Measurements from ENCODE around the gene FFAR4. TPM values are rescaled to one million over a fixed set of nuclear protein-coding genes. Genes with fewer than 3 reads are reported as not detected.

The FFAR4 gene
- total RNA-seq, 6 donors from 2014 or later = 2.4 to 18.1 (median 7.6) TPM

GRCh38 chr10:93580828-93581227 is 14.4 kb downstream of the FFAR4 start:
- H3K4me3 ChIP-seq = no peak overlapping the region
- WGBS, 2 donors = 48 to 55% methylated on average over 6 of the region's 6 CpGs
- no peak overlapping the region for H3K27ac ChIP-seq
- no peak for ATAC-seq (ENCODE audit: low FRiP score in 2 of 2)
- H3K27me3 ChIP-seq = no peaks in the 10 kb centered on the region
- H3K9me3 ChIP-seq = no peaks in the 10 kb centered on the region
- H3K36me3 ChIP-seq = no peaks in the 10 kb centered on the region
- no peaks in the 10 kb centered on the region for H3K4me1 ChIP-seq
- no peak for TF ChIP-seq CTCF (IDR thresholded peaks at IDR 0.05)
- TF ChIP-seq EP300 (IDR thresholded peaks at IDR 0.05) = no peak
- TF ChIP-seq POLR2A (IDR thresholded peaks at IDR 0.05) = no peak
- TF ChIP-seq POLR2AphosphoS5 (IDR thresholded peaks at IDR 0.05) = no peak
- no peak for DNase-seq

DNA sequence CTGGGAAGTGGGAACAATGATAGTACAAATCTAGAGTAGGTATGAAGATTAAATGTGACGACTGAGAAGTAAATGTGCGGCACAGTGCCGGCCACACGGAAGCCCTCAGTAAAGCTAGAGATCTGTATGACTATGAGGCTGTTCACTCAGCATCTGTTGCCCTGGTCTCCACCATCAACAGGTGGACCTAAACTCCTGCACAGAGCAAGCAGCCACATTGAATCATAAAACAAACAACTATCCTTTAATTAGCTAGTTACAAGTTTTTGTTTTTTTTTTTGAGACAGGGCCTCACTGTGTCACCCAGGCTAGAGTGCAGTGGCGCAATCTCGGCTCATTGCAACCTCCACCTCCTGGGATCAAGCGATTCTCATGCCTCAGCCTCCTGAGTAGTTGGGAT is 18.0 kb downstream of the FFAR4 start:
- 90 to 94% methylated on average over 7 of the region's 7 CpGs for WGBS, 2 donors
- no peak for ATAC-seq (ENCODE audit: low FRiP score in 2 of 2)
- no peak for DNase-seq

GRCh38 chr10:93589648-93590562 is 23.4 kb downstream of the FFAR4 start:
- no peaks in the 10 kb centered on the region for H3K9me3 ChIP-seq
- no peak for TF ChIP-seq POLR2A (IDR thresholded peaks at IDR 0.05)
- H3K36me3 ChIP-seq = no peaks in the 10 kb centered on the region
- H3K4me3 ChIP-seq = no peak overlapping the region
- no peak overlapping the region for H3K27ac ChIP-seq
- ATAC-seq (ENCODE audit: low FRiP score in 2 of 2) (no peak), DNase-seq (no peak)
- H3K4me1 ChIP-seq = peaks cover 0 to 6% (median 4%) of the 10 kb centered on the region in 4 donors
- WGBS, 2 donors = 86 to 87% methylated on average over 15 of the region's 15 CpGs
- no peaks in the 10 kb centered on the region for H3K27me3 ChIP-seq

More for the DNA sequence above, 18.0 kb downstream of the FFAR4 start:
- no peak for TF ChIP-seq EP300 (IDR thresholded peaks at IDR 0.05)
- TF ChIP-seq POLR2AphosphoS5 (IDR thresholded peaks at IDR 0.05) = no peak
- TF ChIP-seq CTCF (IDR thresholded peaks at IDR 0.05) = no peak
- no peak for TF ChIP-seq POLR2A (IDR thresholded peaks at IDR 0.05)
- Histone ChIP-seq H3K36me3 (no peaks in the 10 kb centered on the region), H3K9me3 (no peaks in the 10 kb centered on the region), H3K27me3 (no peaks in the 10 kb centered on the region), H3K4me1 (no peaks in the 10 kb centered on the region), H3K27ac (no peak overlapping the region), H3K4me3 (no peak overlapping the region)

DNA sequence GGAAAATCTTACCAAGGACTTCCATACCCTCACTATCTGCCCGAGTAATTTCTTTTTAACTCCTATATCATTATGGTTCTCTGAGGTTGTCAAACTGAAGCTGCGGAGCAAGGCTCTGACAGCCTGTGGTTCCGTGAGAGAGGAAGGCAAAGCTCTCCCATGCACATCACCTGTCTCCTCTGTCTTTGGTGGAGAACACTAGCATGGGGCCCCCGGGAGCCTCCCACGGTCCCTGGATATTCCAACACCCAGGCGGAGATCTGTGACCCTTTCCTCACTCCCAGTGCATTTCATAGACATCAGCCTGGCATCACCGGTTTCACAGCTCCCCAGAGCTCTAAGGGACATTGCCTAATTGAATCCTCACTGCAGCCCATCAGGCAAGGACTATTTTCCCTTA is 24.2 kb downstream of the FFAR4 start:
- WGBS, 2 donors = 89 to 95% methylated on average over 7 of the region's 7 CpGs
- ATAC-seq (ENCODE audit: low FRiP score in 2 of 2) = no peak
- Histone ChIP-seq H3K9me3 (no peaks in the 10 kb centered on the region), H3K27me3 (no peaks in the 10 kb centered on the region), H3K4me1 (peaks cover 0 to 6% (median 4%) of the 10 kb centered on the region in 4 donors), H3K27ac (no peak overlapping the region), H3K4me3 (no peak overlapping the region), H3K36me3 (no peaks in the 10 kb centered on the region)
- TF ChIP-seq CTCF (IDR thresholded peaks at IDR 0.05) = no peak
- no peak for TF ChIP-seq POLR2A (IDR thresholded peaks at IDR 0.05)
- TF ChIP-seq EP300 (IDR thresholded peaks at IDR 0.05) = no peak
- no peak for TF ChIP-seq POLR2AphosphoS5 (IDR thresholded peaks at IDR 0.05)
- DNase-seq = no peak

DNA sequence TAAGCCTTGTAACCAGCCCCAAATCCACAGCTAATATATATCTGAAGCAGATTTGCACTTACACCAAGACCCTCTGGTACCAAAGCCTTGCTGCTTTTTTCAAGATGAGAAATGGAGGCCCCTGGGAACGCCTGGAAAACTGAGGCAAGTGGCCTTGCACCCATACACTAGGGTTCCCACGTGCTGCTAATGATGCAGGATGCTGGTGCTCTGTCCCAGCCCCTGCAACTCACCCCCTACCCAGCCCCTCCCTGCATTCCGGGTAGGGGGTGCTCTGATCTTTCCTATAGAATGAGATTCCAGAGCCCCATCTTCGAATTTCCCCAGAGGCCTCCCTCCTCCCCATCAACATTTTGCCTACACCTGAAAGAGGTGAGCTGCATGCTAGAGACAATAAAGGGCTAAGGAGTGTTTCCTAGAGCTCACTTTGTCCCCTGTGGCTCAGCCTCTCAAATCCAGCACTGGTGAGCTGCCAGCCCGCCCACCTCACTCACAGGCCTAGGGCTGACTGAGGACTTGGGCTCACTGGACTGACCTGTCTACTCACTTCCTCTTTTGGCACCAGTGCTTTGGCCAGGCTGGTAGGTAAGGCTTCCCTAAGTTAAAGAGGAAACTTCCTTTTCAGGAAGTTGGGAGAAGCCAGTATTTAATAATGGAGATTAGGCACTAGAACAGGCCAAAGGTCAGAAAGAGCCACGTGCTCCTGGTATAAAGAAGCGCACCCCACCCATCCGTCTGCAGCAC is 24.8 kb downstream of the FFAR4 start:
- DNase-seq (peak in 1 of 2 donors; percentile 36), ATAC-seq (ENCODE audit: low FRiP score in 2 of 2) (peak in 1 of 2 donors; percentile 45)
- Histone ChIP-seq H3K36me3 (no peaks in the 10 kb centered on the region), H3K27me3 (no peaks in the 10 kb centered on the region), H3K4me3 (no peak overlapping the region), H3K27ac (no peak overlapping the region), H3K4me1 (peaks cover 0 to 6% (median 4%) of the 10 kb centered on the region in 4 donors), H3K9me3 (no peaks in the 10 kb centered on the region)
- TF ChIP-seq POLR2A (IDR thresholded peaks at IDR 0.05) = no peak
- no peak for TF ChIP-seq EP300 (IDR thresholded peaks at IDR 0.05)
- TF ChIP-seq CTCF (IDR thresholded peaks at IDR 0.05) = no peak
- TF ChIP-seq POLR2AphosphoS5 (IDR thresholded peaks at IDR 0.05) = peak in 1 of 2 donors; percentile 21
- WGBS, 2 donors = 71% methylated on average over 7 to 8 of the region's 8 CpGs

All from upper lobe of left lung (tissue), 6 donors.